GM10266 (cell line): Measurements from ENCODE around the gene ARVCF.

ENCODE experiments used
- DNase-seq: peaks from one replicate; pipeline ENCODE4 v3.0.0; 2012; ENCODE audit errors: extremely low spot score
- CTCF ChIP-seq: IDR thresholded peaks from 2 replicates; pipeline ENCODE4 v1.5.1; 2012; ENCODE audit warnings: mild to moderate bottlenecking, low read depth; ENCODE audit not compliant: control insufficient read depth, insufficient read depth; ENCODE audit errors: missing control alignments

Gene ARVCF

GRCh38 chr22:20062766-20063083, 46.1 kb upstream of the ARVCF start:
- no peak for TF ChIP-seq CTCF
- no peak for DNase-seq

- TF ChIP-seq CTCF: no peak
- DNase-seq: no peak
These were observed 45.6 kb upstream of the ARVCF start for GRCh38 chr22:20062043-20062765.

- TF ChIP-seq CTCF: no peak
- DNase-seq: no peak
These were observed 44.8 kb upstream of the ARVCF start for GRCh38 chr22:20061481-20061861.

GRCh38 chr22:20060700-20061480, 44.3 kb upstream of the ARVCF start:
- no peak for TF ChIP-seq CTCF
- no peak for DNase-seq

- DNase-seq: no peak
- no peak for TF ChIP-seq CTCF
These were observed 42.6 kb upstream of the ARVCF start for GRCh38 chr22:20058989-20059770.

- no peak for DNase-seq
These were observed 41.1 kb upstream of the ARVCF start for GRCh38 chr22:20057596-20058268.

More at GRCh38 chr22:20057596-20058268, 41.1 kb upstream of the ARVCF start:
- no peak for TF ChIP-seq CTCF
